Measurements from ENCODE around the gene SPZ1. TPM values are rescaled to one million over a fixed set of nuclear protein-coding genes. Genes with fewer than 3 reads are reported as not detected.
"Not testable (repeated sequence)": the region's sequence is repeated elsewhere in the genome, so short reads cannot be mapped to it uniquely, and the experiment has no call there.

The SPZ1 gene, protein sequence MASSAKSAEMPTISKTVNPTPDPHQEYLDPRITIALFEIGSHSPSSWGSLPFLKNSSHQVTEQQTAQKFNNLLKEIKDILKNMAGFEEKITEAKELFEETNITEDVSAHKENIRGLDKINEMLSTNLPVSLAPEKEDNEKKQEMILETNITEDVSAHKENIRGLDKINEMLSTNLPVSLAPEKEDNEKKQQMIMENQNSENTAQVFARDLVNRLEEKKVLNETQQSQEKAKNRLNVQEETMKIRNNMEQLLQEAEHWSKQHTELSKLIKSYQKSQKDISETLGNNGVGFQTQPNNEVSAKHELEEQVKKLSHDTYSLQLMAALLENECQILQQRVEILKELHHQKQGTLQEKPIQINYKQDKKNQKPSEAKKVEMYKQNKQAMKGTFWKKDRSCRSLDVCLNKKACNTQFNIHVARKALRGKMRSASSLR
- total RNA-seq (not detected), polyA plus RNA-seq (not detected)
- long read RNA-seq, donor 1, partial matches to known transcripts = 0 of 1 reads
- long read RNA-seq, donor 1, other reads (novel, unspliced or antisense) = 0 of 1 reads
- long read RNA-seq, donor 2 = 0 reads
- long read RNA-seq, donor 3 = 0 reads
- long read RNA-seq, donor 4 = 0 reads
- long read RNA-seq, donor 5 = 0 reads
- long read RNA-seq, donor 6 = 0 reads
- long read RNA-seq, donor 7 = 0 reads
- long read RNA-seq, donor 8 = 0 reads
- long read RNA-seq, donor 9 = 0 reads
- long read RNA-seq, donor 10 = 0 reads

GRCh38 chr5:80319702-80320101 lies at the start of gene SPZ1:
Gene SPZ1, plus strand, starts transcription at chr5:80320002. Its CDS starts 214 bp downstream, at chr5:80320216.
- Histone ChIP-seq H3K4me3 (no peak within 1 kb of the TSS), H3K4me1 (no peaks in the 10 kb centered on the region), H3K27me3 (peaks cover 0 to 7% (median 0%) of the 10 kb centered on the region in 3 donors), H3K27ac (no peak within 1 kb of the TSS), H3K36me3 (no peaks in the 10 kb centered on the region), H3K9me3 (no peaks in the 10 kb centered on the region)
- TF ChIP-seq POLR2A (IDR thresholded peaks at IDR 0.05) = no peak
- TF ChIP-seq CTCF (IDR thresholded peaks at IDR 0.05) = no peak
- no peak for TF ChIP-seq EP300 (IDR thresholded peaks at IDR 0.05)
- no peak for TF ChIP-seq POLR2AphosphoS5 (IDR thresholded peaks at IDR 0.05)
- DNase-seq = no peak
- intact Hi-C loops (cut with DNase I; ENCODE audit: low total_unique reads) = no loop called here
- WGBS, 5 donors = 70 to 98% (median 89%) methylated on average over 2 of the region's 2 CpGs

DNA sequence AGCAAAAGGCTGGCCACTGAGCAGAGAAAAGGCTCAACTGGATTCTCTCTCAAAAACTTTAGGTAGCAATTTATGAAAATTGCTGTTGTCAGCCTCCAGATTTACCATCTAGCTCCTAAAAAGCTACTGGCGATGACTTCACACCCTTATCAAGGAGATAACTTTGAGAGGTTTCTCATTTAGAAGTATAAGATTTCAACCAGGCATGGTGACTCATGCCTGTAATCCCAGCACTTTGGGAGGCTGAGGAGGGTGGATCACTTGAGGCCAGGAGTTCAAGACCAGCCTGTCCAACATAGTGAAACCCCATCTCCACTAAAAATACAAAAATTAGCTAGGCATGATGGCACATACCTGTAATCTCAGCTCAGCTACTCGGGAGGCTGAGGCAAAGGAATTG lies 49.3 kb upstream of the SPZ1 start:
- not testable (repeated sequence) for DNase-seq, H3K9me3 ChIP-seq, H3K36me3 ChIP-seq, H3K27me3 ChIP-seq, H3K4me3 ChIP-seq, H3K27ac ChIP-seq
- intact Hi-C loops (cut with DNase I; ENCODE audit: low total_unique reads) = loop anchor here (10.0 kb wide), 1 partner anchor 166 kb away; no protein-coding TSS in a partner anchor
- WGBS, 5 donors = 89 to 98% (median 96%) methylated on average over 2 of the region's 2 CpGs
- peaks cover 0 to 14% (median 5%) of the 10 kb centered on the region in 4 donors for H3K4me1 ChIP-seq

- TF ChIP-seq POLR2AphosphoS5 (IDR thresholded peaks at IDR 0.05) = no peak
- TF ChIP-seq POLR2A (IDR thresholded peaks at IDR 0.05) = no peak
- TF ChIP-seq CTCF (IDR thresholded peaks at IDR 0.05) = peak in 2 of 7 experiments; percentile 25 to 47
- no peak for TF ChIP-seq EP300 (IDR thresholded peaks at IDR 0.05)
- no peaks in the 10 kb centered on the region for H3K9me3 ChIP-seq
- no peaks in the 10 kb centered on the region for H3K27me3 ChIP-seq
- no peak overlapping the region for H3K4me3 ChIP-seq
- intact Hi-C loops (cut with DNase I; ENCODE audit: low total_unique reads) = loop anchor here (10.0 kb wide), 1 partner anchor 171 kb away; no protein-coding TSS in a partner anchor
- peak in 1 of 2 donors; percentile 74 for DNase-seq
- no peaks in the 10 kb centered on the region for H3K4me1 ChIP-seq
- no peak overlapping the region for H3K27ac ChIP-seq
- WGBS, 5 donors = 63 to 87% (median 76%) methylated on average over 2 of the region's 2 CpGs
- H3K36me3 ChIP-seq = no peaks in the 10 kb centered on the region
Measured at GRCh38 chr5:80275347-80275746, 44.5 kb upstream of the SPZ1 start.

- H3K27me3 ChIP-seq = no peaks in the 10 kb centered on the region
- no peak for TF ChIP-seq POLR2AphosphoS5 (IDR thresholded peaks at IDR 0.05)
- no peak for TF ChIP-seq EP300 (IDR thresholded peaks at IDR 0.05)
- TF ChIP-seq POLR2A (IDR thresholded peaks at IDR 0.05) = no peak
- no peak for TF ChIP-seq CTCF (IDR thresholded peaks at IDR 0.05)
- H3K9me3 ChIP-seq = no peaks in the 10 kb centered on the region
- intact Hi-C loops (cut with DNase I; ENCODE audit: low total_unique reads) = loop anchor here (10.0 kb wide), 1 partner anchor 171 kb away; no protein-coding TSS in a partner anchor
- no peaks in the 10 kb centered on the region for H3K4me1 ChIP-seq
- H3K36me3 ChIP-seq = no peaks in the 10 kb centered on the region
- DNase-seq = peak in 1 of 2 donors; percentile 39
- H3K27ac ChIP-seq = no peak overlapping the region
- no peak overlapping the region for H3K4me3 ChIP-seq
Measured at GRCh38 chr5:80276186-80276585, 43.6 kb upstream of the SPZ1 start.

All from stomach (tissue), 19 donors.